Ascending aorta (tissue), 2 donors: ENCODE results near the gene ARRDC3. TPM values are rescaled to one million over a fixed set of nuclear protein-coding genes. Genes with fewer than 3 reads are reported as not detected.

Experiments
- DNase-seq, 2 donors: peaks; one replicate each; pipeline ENCODE4 v3.0.0-alpha.2; 2019; ENCODE audit warnings: low spot score in 2 of 2
- H3K27ac ChIP-seq, 2 donors: fragments of 200-600 bp; sonication (generic); one replicate each; pipeline ENCODE4 v1.5.1; 2016 to 2017; ENCODE audit warnings: mild to moderate bottlenecking in 1 of 2
- H3K27me3 ChIP-seq: fragments of 200-600 bp; sonication (generic); one replicate; pipeline ENCODE4 v1.5.1; 2017
- H3K36me3 ChIP-seq, 2 donors: fragments of 200-600 bp; sonication (generic); one replicate each; pipeline ENCODE4 v1.5.1; 2016
- H3K4me1 ChIP-seq, 2 donors: fragments of 200-600 bp; sonication (generic); one replicate each; pipeline ENCODE4 v1.5.1; 2016 to 2017; ENCODE audit warnings: mild to moderate bottlenecking in 1 of 2
- H3K4me3 ChIP-seq, 2 donors: fragments of 200-600 bp; sonication (generic); one replicate each; pipeline ENCODE4 v1.5.1; 2016 to 2017; ENCODE audit warnings: mild to moderate bottlenecking in 1 of 2
- H3K9me3 ChIP-seq, 2 donors: fragments of 200-600 bp; sonication (generic); one replicate each; pipeline ENCODE4 v1.5.1; 2016
- intact Hi-C: fragments of 100-400 bp; cut with DNase I; formaldehyde crosslinking; loops from one replicate; pipeline ENCODE4 v1.15.1; 2023
- total RNA-seq: library from RNA; depleted of rRNA; stranded (reverse); fragments of >200 nt; gene quantifications from one replicate; pipeline ENCODE4 v1.1.0, GENCODE V29; 2016
- TF ChIP-seq, protein P1 (sequence below), 3 experiments: fragments of 200-600 bp in 2 of 3; fragments of 450-650 bp in 1 of 3; sonication (generic) in 2 of 3; IDR thresholded peaks; one replicate each; pipeline ENCODE4 v1.5.1; 2016 to 2019; ENCODE audit warnings: antibody characterized with exemption in 3 of 3, mild to moderate bottlenecking in 1 of 3, moderate library complexity in 1 of 3

Gene ARRDC3
- total RNA-seq, 1 donor from 2014 or later: 30.1 TPM

DNA sequence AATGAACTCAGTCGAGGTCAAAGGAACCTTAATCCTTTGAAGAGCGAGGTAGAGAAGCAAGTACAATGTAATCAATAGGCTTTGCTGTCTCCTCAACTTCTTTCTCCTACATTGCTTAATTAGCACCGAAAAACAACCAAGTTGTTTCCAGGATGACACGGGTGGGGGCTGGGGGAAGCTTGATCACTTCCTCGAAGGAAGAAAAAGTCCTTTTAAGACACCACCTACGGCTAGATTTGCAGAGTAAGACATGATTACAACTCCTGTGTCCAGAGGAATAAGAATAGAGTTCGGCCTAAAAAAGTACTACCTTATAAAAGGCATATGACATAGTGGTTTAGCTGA is 811 bp upstream of the ARRDC3 start:
- no peaks in the 10 kb centered on the region for H3K36me3 ChIP-seq
- H3K4me1 ChIP-seq: peaks cover 4 to 8% of the 10 kb centered on the region in 2 donors
- intact Hi-C loops: loop anchor here (1.0 to 5.0 kb wide), 5 partner anchors 87 to 857 kb away; partner anchors contain the start of gene LYSMD3
- H3K4me3 ChIP-seq: peak overlapping the region; percentile 75 to 86
- H3K9me3 ChIP-seq: no peaks in the 10 kb centered on the region
- H3K27me3 ChIP-seq: no peaks in the 10 kb centered on the region
- TF ChIP-seq, protein P1, sequence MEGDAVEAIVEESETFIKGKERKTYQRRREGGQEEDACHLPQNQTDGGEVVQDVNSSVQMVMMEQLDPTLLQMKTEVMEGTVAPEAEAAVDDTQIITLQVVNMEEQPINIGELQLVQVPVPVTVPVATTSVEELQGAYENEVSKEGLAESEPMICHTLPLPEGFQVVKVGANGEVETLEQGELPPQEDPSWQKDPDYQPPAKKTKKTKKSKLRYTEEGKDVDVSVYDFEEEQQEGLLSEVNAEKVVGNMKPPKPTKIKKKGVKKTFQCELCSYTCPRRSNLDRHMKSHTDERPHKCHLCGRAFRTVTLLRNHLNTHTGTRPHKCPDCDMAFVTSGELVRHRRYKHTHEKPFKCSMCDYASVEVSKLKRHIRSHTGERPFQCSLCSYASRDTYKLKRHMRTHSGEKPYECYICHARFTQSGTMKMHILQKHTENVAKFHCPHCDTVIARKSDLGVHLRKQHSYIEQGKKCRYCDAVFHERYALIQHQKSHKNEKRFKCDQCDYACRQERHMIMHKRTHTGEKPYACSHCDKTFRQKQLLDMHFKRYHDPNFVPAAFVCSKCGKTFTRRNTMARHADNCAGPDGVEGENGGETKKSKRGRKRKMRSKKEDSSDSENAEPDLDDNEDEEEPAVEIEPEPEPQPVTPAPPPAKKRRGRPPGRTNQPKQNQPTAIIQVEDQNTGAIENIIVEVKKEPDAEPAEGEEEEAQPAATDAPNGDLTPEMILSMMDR (IDR thresholded peaks at IDR 0.05): no peak
- H3K27ac ChIP-seq: peak overlapping the region; percentile 95 to 98
- no peak for DNase-seq

DNA sequence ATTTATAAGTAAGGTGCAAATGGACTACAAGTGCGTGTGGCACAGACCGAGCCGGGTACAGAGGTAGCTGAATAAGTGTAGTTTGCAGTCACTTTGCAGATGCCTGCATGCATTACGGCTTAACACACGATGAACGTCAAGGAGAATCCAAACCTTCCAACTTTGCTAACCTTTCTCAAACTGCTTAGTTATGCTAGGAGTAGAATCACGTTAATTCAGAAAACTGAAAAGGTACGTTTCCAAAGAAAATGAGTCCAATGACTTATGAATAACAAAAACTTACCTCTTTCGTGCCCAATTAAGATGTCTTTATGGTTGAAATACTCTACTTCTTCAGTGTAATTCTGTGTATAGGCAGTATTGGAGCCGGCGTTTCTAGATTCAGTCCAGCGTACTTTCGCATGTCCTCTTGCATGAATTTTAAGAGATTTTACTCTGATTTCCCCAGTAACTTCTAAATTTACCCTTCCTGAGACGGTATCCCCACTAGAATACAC is 539 bp downstream of the ARRDC3 start:
- H3K27me3 ChIP-seq: no peaks in the 10 kb centered on the region
- H3K4me3 ChIP-seq: peak overlapping the region; percentile 75 to 86
- no peak for DNase-seq
- TF ChIP-seq, protein P1 (IDR thresholded peaks at IDR 0.05): no peak
- intact Hi-C loops: loop anchor here (2.0 to 5.0 kb wide), 4 partner anchors 85 to 855 kb away; partner anchors contain the start of gene LYSMD3
- H3K4me1 ChIP-seq: peaks cover 4 to 10% of the 10 kb centered on the region in 2 donors
- H3K9me3 ChIP-seq: no peaks in the 10 kb centered on the region
- peaks cover 0 to 4% of the 10 kb centered on the region in 2 donors for H3K36me3 ChIP-seq
- peak overlapping the region; percentile 95 to 98 for H3K27ac ChIP-seq

DNA sequence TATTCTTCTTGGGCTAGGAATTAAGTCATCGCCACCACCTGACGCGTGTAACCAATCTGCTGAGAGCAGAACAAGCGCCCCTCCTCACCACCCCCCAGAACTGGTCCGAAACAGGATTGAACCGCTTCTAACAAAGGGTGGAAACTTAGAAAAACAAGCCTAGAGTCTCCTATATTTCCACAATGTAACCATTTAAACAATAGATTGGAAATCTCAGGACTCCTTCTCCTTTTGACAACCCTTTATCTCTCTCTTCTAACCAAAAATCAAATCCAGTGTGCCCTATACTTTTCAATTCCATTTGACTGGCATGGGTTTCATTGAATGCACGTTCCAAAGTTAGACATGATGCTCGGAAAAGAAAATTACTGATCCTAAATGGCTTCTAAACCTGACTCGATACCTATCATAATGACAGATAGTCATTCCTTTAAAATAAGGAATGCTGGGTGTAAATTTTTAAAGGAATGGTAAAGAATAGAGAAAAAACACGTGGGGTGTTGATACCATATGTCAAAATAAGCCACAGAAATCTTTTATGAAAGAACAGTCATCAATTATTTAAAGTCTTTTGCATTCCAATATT is 1.2 kb downstream of the ARRDC3 start:
- TF ChIP-seq, protein P1 (IDR thresholded peaks at IDR 0.05): no peak
- peak; percentile 49 to 85 for DNase-seq
- Histone ChIP-seq H3K4me3 (peak overlapping the region; percentile 75 to 86), H3K27me3 (no peaks in the 10 kb centered on the region), H3K36me3 (peaks cover 0 to 5% of the 10 kb centered on the region in 2 donors), H3K27ac (peak overlapping the region; percentile 95 to 98), H3K4me1 (peaks cover 4 to 10% of the 10 kb centered on the region in 2 donors), H3K9me3 (no peaks in the 10 kb centered on the region)
- intact Hi-C loops: loop anchor here (2.0 to 5.0 kb wide), 4 partner anchors 85 to 855 kb away; partner anchors contain the start of gene LYSMD3

DNA sequence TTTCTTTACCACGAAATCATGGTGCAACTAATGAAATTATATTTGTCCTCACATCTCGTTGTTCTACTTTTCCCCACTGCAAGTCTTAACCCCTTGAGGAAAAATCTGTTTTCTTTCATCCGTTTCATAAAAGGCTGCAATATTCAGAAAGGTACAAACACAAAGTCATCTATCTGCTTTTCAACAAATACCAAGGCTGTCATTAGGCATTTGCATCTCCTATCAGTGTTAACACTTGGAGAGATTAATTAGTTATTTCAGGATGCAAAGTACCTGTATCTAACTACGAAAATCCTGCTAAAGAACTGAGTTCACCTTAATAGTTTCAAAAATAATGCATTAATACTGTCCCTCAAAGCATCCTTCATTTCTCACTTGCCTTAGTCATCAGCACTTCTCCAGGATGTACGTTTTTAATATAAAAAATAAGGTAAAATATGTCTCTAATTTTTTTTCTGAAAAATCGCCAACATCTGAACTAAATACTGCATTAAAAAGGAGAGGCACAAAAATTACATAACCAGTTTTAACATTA is 1.8 kb downstream of the ARRDC3 start:
- no peak for DNase-seq
- intact Hi-C loops: loop anchor here (5.0 kb wide), 3 partner anchors 84 to 854 kb away; partner anchors contain the start of gene LYSMD3

DNA sequence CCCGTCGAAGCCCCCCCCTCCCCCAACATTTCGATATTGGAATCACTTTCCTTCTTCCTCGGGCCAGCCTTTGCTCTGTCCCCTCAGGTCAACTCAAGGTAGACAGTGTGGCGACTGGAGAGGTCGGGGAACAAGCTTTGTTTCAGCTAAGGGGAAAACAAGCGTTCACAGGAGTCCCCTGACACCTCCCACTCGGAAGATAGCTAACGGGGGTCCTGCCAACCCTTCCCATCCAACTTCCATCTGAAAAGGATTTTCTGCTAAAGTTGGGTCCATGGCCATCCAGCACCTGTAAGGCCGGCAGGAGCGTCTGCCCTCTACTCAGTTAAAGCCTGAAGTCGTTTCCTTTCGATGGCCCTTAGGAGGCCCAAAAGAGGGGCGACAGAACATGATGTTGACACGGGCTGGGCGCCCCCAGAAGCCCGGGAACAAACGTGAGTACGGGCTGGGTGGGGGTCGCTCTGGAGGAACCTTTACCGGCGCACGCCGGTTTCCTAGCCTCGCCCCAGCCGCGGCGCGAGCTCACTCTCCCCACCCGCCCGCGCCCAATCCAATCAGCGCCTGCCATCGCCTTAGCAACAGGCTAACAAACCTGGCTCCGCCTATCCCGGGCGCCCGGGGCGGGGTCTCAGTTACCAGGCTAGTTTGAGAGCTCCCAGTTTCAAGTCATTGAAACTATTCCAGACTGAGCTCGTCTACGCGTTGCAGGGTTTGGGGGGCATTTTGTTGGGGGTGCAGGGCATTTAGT is 2.5 kb downstream of the ARRDC3 start:
- TF ChIP-seq, protein P1 (IDR thresholded peaks at IDR 0.05): no peak
- Histone ChIP-seq H3K36me3 (peaks cover 0 to 9% of the 10 kb centered on the region in 2 donors), H3K4me3 (peak overlapping the region; percentile 75 to 86), H3K9me3 (no peaks in the 10 kb centered on the region), H3K27me3 (no peaks in the 10 kb centered on the region), H3K4me1 (peaks cover 4 to 10% of the 10 kb centered on the region in 2 donors), H3K27ac (peak overlapping the region; percentile 95 to 98)
- peak; percentile 98 to 99 for DNase-seq
- intact Hi-C loops: loop anchor here (5.0 kb wide), 3 partner anchors 83 to 853 kb away; partner anchors contain the start of gene LYSMD3

More for the DNA sequence above, 1.8 kb downstream of the ARRDC3 start:
- H3K27ac ChIP-seq: peak overlapping the region; percentile 95 to 98
- H3K27me3 ChIP-seq: no peaks in the 10 kb centered on the region
- H3K4me3 ChIP-seq: peak overlapping the region; percentile 75 to 86
- H3K36me3 ChIP-seq: peaks cover 0 to 5% of the 10 kb centered on the region in 2 donors
- H3K4me1 ChIP-seq: peaks cover 4 to 10% of the 10 kb centered on the region in 2 donors
- TF ChIP-seq, protein P1 (IDR thresholded peaks at IDR 0.05): no peak
- no peaks in the 10 kb centered on the region for H3K9me3 ChIP-seq
